ENCODE measurements around the gene ARPC5L. TPM values are rescaled to one million over a fixed set of nuclear protein-coding genes. Genes with fewer than 3 reads are reported as not detected.
A peak's percentile ranks its signal among the peaks of the same experiment; 100 is the strongest.

The ARPC5L gene
- total RNA-seq, 1 donor: 9.8 TPM

- H3K4me1 ChIP-seq (ENCODE audit: insufficient read depth, low read length): peaks cover 39% of the 10 kb centered on the region
- H3K4me2 ChIP-seq (ENCODE audit: insufficient read depth, low read length): peak overlapping the region; percentile 97
- peaks cover 70% of the 10 kb centered on the region for H3K79me2 ChIP-seq (ENCODE audit: insufficient read depth, low read length)
- H4K20me1 ChIP-seq (ENCODE audit: insufficient read depth, low read length): peaks cover 39% of the 10 kb centered on the region
- no peaks in the 10 kb centered on the region for H3K9me3 ChIP-seq (ENCODE audit: low read depth, low read length)
- peak overlapping the region; percentile 95 for H3K27ac ChIP-seq (ENCODE audit: low read depth, low read length)
- peaks cover 27% of the 10 kb centered on the region for H3K36me3 ChIP-seq (ENCODE audit: insufficient read depth, low read length)
- no peaks in the 10 kb centered on the region for H3K27me3 ChIP-seq (ENCODE audit: insufficient read depth, low read length)
- peak overlapping the region; percentile 98 for H3K4me3 ChIP-seq (ENCODE audit: insufficient read depth, low read length)
- H2AFZ ChIP-seq (ENCODE audit: low read length): peak overlapping the region; percentile 25
- DNase-seq (ENCODE audit: insufficient read length, low spot score, missing footprints): peak; percentile 90
- no peak for TF ChIP-seq CTCF (IDR thresholded peaks at IDR 0.05; ENCODE audit: extremely low read depth, low read depth, low read length)
These were observed 7.6 kb downstream of the ARPC5L start for GRCh38 chr9:124869466-124869985.

GRCh38 chr9:124869986-124870560 is 8.1 kb downstream of the ARPC5L start:
- DNase-seq (ENCODE audit: insufficient read length, low spot score, missing footprints): peak; percentile 80
- Histone ChIP-seq H3K9me3 (ENCODE audit: low read depth, low read length) (no peaks in the 10 kb centered on the region), H3K79me2 (ENCODE audit: insufficient read depth, low read length) (peaks cover 75% of the 10 kb centered on the region), H3K4me2 (ENCODE audit: insufficient read depth, low read length) (peak overlapping the region; percentile 97), H2AFZ (ENCODE audit: low read length) (peak overlapping the region; percentile 25), H3K27me3 (ENCODE audit: insufficient read depth, low read length) (no peaks in the 10 kb centered on the region), H4K20me1 (ENCODE audit: insufficient read depth, low read length) (peaks cover 45% of the 10 kb centered on the region), H3K36me3 (ENCODE audit: insufficient read depth, low read length) (peaks cover 31% of the 10 kb centered on the region), H3K4me3 (ENCODE audit: insufficient read depth, low read length) (peak overlapping the region; percentile 98), H3K27ac (ENCODE audit: low read depth, low read length) (peak overlapping the region; percentile 95), H3K4me1 (ENCODE audit: insufficient read depth, low read length) (peaks cover 39% of the 10 kb centered on the region)
- TF ChIP-seq CTCF (IDR thresholded peaks at IDR 0.05; ENCODE audit: extremely low read depth, low read depth, low read length): no peak

DNA sequence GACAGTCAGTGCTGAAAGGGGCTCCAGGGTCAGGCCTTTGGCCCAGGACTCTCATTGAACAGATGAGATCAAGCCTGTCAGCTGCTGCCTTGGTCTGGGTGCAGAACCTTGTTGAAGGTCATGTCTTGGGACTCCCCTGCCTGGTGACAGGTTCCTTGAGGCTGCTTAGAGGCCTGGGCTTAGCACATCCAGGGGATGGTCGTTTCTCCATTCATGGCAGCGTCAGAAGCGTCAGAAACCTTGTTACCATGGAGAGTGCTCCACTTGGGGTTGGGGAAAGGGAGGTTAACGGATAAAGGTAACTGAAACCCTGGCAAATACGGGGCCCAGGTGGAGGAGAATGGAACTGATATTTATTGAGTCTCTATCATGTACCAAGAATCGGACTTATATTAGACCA is 8.8 kb downstream of the ARPC5L start:
- Histone ChIP-seq H3K79me2 (ENCODE audit: insufficient read depth, low read length) (peaks cover 82% of the 10 kb centered on the region), H3K4me2 (ENCODE audit: insufficient read depth, low read length) (peak overlapping the region; percentile 97), H3K4me1 (ENCODE audit: insufficient read depth, low read length) (peaks cover 39% of the 10 kb centered on the region), H3K4me3 (ENCODE audit: insufficient read depth, low read length) (peak overlapping the region; percentile 98), H3K36me3 (ENCODE audit: insufficient read depth, low read length) (peaks cover 38% of the 10 kb centered on the region), H3K9me3 (ENCODE audit: low read depth, low read length) (no peaks in the 10 kb centered on the region), H3K27me3 (ENCODE audit: insufficient read depth, low read length) (no peaks in the 10 kb centered on the region), H3K27ac (ENCODE audit: low read depth, low read length) (peak overlapping the region; percentile 95), H4K20me1 (ENCODE audit: insufficient read depth, low read length) (peaks cover 50% of the 10 kb centered on the region), H2AFZ (ENCODE audit: low read length) (no peak overlapping the region)
- DNase-seq (ENCODE audit: insufficient read length, low spot score, missing footprints): peak; percentile 79
- TF ChIP-seq CTCF (IDR thresholded peaks at IDR 0.05; ENCODE audit: extremely low read depth, low read depth, low read length): no peak

GRCh38 chr9:124871156-124871561 is 9.2 kb downstream of the ARPC5L start:
- peak overlapping the region; percentile 95 for H3K27ac ChIP-seq (ENCODE audit: low read depth, low read length)
- peaks cover 39% of the 10 kb centered on the region for H3K4me1 ChIP-seq (ENCODE audit: insufficient read depth, low read length)
- peaks cover 50% of the 10 kb centered on the region for H4K20me1 ChIP-seq (ENCODE audit: insufficient read depth, low read length)

More at GRCh38 chr9:124871156-124871561, 9.2 kb downstream of the ARPC5L start:
- TF ChIP-seq CTCF (IDR thresholded peaks at IDR 0.05; ENCODE audit: extremely low read depth, low read depth, low read length): no peak
- Histone ChIP-seq H3K4me3 (ENCODE audit: insufficient read depth, low read length) (peak overlapping the region; percentile 2), H3K36me3 (ENCODE audit: insufficient read depth, low read length) (peaks cover 42% of the 10 kb centered on the region), H3K27me3 (ENCODE audit: insufficient read depth, low read length) (no peaks in the 10 kb centered on the region), H2AFZ (ENCODE audit: low read length) (no peak overlapping the region), H3K4me2 (ENCODE audit: insufficient read depth, low read length) (peak overlapping the region; percentile 97), H3K79me2 (ENCODE audit: insufficient read depth, low read length) (peaks cover 85% of the 10 kb centered on the region), H3K9me3 (ENCODE audit: low read depth, low read length) (no peaks in the 10 kb centered on the region)
- DNase-seq (ENCODE audit: insufficient read length, low spot score, missing footprints): peak; percentile 65

Measured in osteoblast (primary cell).